NCI-H748 (cell line): ENCODE measurements around the gene MALT1.

ENCODE experiments used
- DNase-seq: peaks from one replicate; lab custom pipeline; 2025; ENCODE audit not compliant: unreplicated experiment; lab: John Stamatoyannopoulos, UW

Gene MALT1

DNA sequence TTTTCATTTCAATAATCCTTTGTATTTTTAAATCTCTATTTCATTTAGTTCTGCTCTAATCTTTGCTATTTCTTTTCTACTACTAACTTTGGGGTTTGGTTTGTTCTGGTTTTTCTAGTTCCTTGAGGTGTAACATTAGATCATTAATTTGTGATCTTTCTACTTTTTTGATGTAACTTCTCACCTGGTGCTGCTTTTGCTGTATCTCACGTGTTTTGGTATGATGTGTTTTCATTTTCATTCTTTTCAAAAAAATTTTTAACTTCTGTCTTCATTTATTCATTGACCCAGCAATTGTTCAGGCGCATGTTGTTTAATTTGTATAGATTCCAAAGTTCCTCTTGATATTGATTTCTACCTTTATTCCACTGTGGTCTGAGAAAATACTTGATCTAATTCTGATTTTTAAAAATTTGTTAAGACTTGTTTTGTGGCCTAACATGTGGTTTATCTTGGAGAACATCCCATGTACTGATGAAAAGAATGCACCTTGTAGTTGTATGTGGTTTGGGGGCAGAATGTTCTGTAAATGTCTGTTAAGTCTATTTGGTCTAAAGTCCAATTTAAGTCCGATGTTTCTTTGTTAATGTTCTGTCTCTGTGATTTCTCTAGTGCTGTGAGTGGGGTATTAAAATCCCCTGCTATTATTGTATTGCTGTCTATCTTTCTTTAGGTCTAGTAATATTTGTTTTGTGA, 17.3 kb upstream of the MALT1 start:
- no peak for DNase-seq

DNA sequence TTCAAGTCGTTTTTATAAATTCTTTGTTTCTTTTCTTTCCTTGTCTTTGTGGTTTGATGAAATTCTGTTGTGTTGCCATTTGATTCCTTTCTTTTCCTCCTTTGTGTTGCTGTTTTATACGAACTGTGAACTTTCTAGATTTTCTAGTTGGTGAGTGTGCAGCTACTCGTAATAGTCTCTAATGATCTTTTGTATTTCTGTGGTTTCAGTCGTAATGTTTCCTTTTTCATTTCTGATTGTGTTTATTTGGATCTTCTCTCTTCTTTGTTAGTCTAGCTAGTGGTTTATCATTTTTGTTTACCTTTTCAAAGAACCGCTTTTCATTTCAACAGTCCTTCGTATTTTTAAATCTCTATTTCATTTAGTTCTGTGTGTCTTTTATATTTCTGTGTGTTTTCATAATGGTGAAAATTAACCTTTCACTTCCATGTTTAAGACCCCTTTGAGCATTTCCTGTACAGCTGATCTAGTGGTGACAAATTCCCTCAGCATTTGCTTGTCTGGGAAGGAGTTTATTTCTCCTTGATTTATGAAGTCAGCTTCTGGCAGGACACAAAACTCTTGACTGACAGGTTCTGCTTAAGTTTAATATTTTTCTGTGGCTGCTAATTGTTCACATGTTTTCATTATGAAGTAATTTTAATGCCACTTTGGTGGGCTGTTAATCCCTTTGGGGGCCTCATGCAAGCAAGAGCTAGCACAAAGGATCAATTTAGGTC, 16.2 kb upstream of the MALT1 start:
- no peak for DNase-seq

GRCh38 chr18:58657081-58657480, 14.2 kb upstream of the MALT1 start:
- no peak for DNase-seq

- DNase-seq: no peak
These were observed 13.8 kb upstream of the MALT1 start for GRCh38 chr18:58657494-58657893.

- no peak for DNase-seq
These were observed 11.6 kb upstream of the MALT1 start for GRCh38 chr18:58659691-58660090.

- DNase-seq: no peak
These were observed 10.3 kb upstream of the MALT1 start for GRCh38 chr18:58660915-58661314.

- DNase-seq: no peak
These were observed 9.8 kb upstream of the MALT1 start for GRCh38 chr18:58661423-58661822.

DNA sequence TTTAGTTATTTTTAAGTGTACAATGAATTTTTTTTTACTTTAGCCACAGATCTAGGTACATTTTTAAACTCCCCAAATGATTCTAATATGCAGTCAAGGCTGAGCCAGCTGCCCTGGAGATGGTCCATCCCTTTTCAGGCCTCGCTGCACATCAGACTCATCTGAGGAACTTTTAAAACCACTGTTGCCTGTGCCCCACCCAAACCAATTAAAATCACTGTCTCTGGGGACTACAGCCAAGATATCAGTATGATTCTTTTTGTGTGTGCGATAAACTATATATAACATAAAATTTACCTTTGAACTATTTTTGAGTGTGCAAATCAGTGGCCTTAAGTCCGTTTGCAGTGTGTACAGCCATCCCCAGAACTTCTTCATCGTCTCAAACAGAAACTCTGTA, 9.1 kb upstream of the MALT1 start:
- DNase-seq: no peak

DNA sequence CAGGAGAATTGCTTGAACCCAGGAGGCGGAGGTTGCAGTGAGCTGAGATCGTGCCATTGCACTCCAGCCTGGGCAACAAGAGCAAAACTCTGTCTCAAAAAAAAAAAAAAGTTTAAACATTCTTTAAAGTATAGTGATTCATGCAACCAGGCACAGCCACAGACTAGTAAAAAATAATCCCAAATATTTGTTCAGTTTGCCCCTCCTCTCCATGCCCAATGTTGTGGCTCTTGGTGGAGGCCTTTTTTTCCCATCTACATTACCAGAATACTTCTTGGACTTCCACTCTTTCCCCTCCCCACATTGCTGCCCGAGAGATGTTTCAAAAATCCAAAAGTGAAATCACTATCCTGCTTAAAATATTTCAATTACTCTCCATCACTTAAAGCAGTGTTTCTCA, 5.1 kb upstream of the MALT1 start:
- no peak for DNase-seq

GRCh38 chr18:58668211-58668610, 3.1 kb upstream of the MALT1 start:
- no peak for DNase-seq

- DNase-seq: no peak
These were observed 2.4 kb upstream of the MALT1 start for GRCh38 chr18:58668897-58669296.

DNA sequence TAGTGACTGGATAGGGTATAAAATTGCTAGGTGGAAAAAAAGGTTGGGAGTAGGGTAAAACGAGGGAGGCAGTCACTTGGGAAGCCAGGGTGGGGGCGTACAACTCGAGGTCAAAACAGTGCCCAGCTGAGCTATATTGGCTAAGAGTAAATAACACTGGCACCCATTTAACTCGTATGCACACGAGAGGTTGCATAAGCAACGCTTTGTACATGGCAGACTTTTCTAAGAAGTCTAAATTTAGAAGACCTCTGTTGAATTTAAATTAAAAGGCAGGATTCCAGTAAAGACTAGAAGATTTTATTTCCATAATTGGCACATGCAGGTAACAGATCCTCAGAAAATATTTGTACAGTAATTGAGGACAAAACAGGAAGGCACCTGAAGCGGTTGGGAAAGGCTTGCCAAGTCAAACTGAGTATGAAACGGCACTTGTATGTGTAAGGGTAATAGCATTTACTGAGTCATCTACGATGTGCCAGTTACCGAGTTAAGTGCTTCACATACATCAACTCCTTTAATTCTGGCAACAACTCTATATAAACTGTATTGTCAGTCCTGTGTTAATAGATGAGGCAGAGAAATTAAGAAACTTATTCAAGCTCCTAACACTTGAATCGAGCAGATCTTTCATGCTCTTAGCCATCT, 1.4 kb upstream of the MALT1 start:
- DNase-seq: peak; percentile 90

DNA sequence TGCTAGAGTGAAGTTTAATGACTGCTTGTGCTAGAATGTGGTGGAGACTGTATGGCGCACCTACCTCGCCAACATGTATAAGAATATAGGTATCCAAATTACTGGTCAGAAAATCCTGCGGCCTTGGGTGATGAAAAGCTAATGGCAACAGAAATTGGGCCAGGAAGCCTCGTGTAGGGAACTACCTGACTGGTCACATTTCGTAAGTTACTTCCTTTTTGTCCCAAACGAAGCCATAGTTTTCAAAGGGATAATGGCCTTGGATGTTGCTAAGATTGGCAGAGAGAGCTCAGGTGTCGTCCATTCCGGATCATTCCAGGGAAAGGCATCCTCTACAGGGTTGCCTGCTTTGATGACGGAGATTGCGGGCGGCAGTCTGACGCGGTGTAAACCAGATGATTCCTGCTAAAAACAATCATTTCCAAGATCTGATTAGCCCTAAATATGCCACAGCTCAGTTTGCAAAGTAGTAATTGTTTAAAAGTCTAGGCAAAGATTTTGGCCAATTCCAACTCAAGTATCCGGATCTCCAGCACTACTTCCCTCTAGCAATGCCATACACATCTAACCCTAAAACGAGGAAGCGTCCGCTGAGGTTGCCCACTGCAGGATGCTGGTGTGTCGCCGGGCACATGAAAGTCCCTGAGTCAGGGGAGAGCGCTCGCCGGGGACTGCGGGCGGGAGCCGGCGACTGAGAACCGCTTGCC, 708 bp upstream of the MALT1 start:
- peak; percentile 61 for DNase-seq

GRCh38 chr18:58671632-58672564, 633 bp downstream of the MALT1 start:
- DNase-seq: peak; percentile 87

- no peak for DNase-seq
These were observed 2.9 kb downstream of the MALT1 start for GRCh38 chr18:58674159-58674558.

GRCh38 chr18:58674863-58675472, 3.7 kb downstream of the MALT1 start:
- DNase-seq: no peak

- no peak for DNase-seq
These were observed 5.0 kb downstream of the MALT1 start for GRCh38 chr18:58676270-58676669.

- no peak for DNase-seq
These were observed 11.3 kb downstream of the MALT1 start for GRCh38 chr18:58682429-58683069.

GRCh38 chr18:58687871-58688308, 16.6 kb downstream of the MALT1 start:
- no peak for DNase-seq

DNA sequence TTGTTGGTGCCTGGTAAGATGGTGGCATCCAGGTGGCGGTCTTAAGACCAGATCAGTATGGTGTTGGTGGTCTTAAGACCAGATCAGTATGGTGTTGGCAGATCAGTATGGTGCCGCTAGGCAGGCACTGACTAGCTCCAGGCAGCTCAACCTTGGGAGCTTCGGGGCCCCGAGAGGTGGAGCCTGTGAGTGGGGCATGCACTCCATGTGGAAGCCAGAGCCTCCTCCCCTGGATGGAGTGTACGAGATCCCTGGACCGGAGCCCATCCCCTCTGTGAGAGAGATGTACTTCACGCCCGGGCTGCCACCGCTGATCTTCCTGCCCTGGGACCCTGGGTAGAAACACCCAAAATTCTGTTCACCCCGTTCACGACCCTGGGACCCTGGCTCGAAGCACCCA, 19.0 kb downstream of the MALT1 start:
- DNase-seq: no peak
